HUES48 (cell line): ENCODE measurements around the gene DPM1.
"Not testable (repeated sequence)": the region's sequence is repeated elsewhere in the genome, so short reads cannot be mapped to it uniquely, and the experiment has no call there.

Source experiments
- H3K27ac ChIP-seq: one replicate; pipeline ENCODE4 v1.7.0; 2013; ENCODE audit warnings: low read depth, low read length, inconsistent platforms
- H3K27me3 ChIP-seq: 2 replicates; pipeline ENCODE4 v1.6.1; 2013; ENCODE audit warnings: mild to moderate bottlenecking, low read length; ENCODE audit not compliant: control insufficient read depth, insufficient read depth
- H3K36me3 ChIP-seq: 2 replicates; pipeline ENCODE4 v1.6.1; 2013; ENCODE audit warnings: low read length; ENCODE audit not compliant: control insufficient read depth, insufficient read depth
- H3K4me1 ChIP-seq: 2 replicates; pipeline ENCODE4 v1.6.1; 2013; ENCODE audit warnings: mild to moderate bottlenecking, low read length; ENCODE audit not compliant: control insufficient read depth, insufficient read depth
- H3K4me3 ChIP-seq: 2 replicates; pipeline ENCODE4 v1.5.1; 2013; ENCODE audit warnings: mild to moderate bottlenecking, low read depth, low read length
- H3K9ac ChIP-seq: 2 replicates; pipeline ENCODE4 v1.6.1; 2013; ENCODE audit warnings: mild to moderate bottlenecking, low read depth, low read length, moderate library complexity
- H3K9me3 ChIP-seq: 2 replicates; pipeline ENCODE4 v1.6.1; 2013; ENCODE audit warnings: low read length; ENCODE audit not compliant: control insufficient read depth, insufficient read depth

The DPM1 gene

DNA sequence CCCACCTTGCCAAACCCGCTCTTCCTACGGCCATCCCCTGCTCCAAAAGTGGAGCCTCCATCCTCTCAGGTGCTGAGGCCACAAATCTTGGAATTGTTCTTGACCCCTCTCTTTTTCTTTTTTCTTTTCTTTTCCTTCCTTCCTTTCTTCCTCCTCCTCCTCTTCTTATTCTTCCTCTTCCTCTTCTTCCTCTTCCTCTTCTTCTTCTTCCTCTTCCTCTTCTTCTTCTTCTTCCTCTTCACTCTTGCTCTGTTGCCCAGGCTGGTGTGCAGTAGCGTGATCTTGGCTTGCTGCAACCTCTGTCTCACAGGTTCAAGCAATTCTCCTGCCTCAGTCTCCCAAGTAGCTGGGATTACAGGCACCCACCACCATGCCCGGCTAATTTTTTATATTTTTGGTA, 20.2 kb upstream of the DPM1 start:
- H3K4me3 ChIP-seq, H3K9me3 ChIP-seq, H3K9ac ChIP-seq, H3K4me1 ChIP-seq, H3K27me3 ChIP-seq, H3K27ac ChIP-seq, H3K36me3 ChIP-seq: not testable (repeated sequence)

DNA sequence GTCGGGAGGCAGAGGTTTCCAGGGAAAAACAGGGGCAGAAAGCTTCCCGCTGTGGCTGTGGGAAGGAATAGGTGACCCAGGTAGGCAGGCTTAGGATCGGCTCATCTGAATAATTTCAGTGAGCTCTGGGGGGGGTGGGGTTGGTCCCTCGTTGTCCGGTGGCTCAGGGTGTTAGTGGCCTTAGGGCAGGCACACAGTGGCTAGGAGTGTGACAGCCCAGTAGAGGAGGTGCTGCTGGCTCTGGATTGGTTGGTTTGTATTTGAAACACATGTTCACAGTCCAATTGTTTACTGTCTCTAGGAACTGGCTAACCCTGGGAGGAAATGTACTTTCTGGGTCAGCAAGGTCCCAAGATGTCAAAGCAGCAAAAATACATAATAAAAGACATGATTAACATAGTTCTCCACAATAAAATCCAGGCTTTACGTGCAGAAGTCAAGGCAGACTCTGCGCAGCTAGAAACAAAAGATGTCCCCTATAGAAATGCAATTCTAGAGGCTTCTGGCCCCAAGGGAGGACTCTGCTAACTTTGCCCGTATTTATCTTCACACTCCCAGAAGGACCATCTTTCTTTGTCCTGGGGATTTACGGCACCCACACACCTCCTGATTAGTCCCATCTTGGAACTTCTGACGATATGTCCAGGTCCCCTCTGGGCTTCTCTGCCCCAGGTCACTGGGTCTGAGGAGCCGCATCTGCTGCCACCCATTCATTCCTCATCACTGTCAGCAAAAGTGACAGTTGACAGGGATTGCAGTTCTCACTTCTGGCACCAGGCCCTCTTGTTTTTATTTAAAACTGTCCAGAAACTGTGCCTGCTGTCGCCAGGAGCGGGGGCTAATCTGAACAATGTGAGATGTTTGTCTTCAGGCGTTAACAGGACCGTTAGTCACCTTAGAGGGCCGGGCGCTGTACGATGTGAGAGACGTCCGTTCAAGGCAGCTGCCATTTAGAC, 19.0 kb upstream of the DPM1 start:
- Histone ChIP-seq H3K27ac (no peak overlapping the region), H3K9me3 (no peaks in the 10 kb centered on the region), H3K4me1 (no peaks in the 10 kb centered on the region), H3K9ac (no peak overlapping the region), H3K27me3 (no peaks in the 10 kb centered on the region), H3K36me3 (no peaks in the 10 kb centered on the region), H3K4me3 (no peak overlapping the region)

DNA sequence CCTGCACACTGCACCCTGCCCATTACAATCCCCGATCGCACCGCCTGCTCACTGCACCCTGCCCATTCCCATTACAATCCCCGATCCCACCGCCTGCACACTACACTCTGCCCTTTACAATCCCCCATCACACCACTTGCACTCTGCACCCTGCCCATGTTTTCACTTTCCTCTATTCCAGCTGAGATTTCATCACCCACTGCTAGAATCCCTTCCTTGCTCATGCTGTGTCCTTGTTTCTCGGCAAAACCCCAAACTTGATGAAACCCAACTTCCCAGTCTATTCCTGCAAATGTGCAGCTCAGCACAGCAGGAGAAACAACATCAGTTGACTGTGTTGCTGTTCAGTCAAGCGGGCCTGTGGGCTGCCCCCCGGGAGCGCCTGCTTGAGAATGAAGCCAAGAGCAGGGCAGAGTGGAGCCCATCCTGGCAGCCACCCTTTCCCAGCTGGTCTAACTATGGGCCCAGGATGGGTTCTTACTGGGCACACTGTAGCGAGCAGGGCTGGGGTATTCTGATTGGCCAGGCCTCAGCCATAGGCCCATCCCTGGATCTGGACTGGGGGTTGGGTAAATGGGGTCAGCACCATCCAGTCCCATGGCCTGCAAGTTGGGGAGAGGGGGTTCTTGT, 17.5 kb upstream of the DPM1 start:
- H3K27ac ChIP-seq: no peak overlapping the region
- H3K4me1 ChIP-seq: no peaks in the 10 kb centered on the region
- no peaks in the 10 kb centered on the region for H3K36me3 ChIP-seq
- H3K9ac ChIP-seq: no peak overlapping the region
- H3K4me3 ChIP-seq: no peak overlapping the region
- H3K27me3 ChIP-seq: no peaks in the 10 kb centered on the region
- no peaks in the 10 kb centered on the region for H3K9me3 ChIP-seq

DNA sequence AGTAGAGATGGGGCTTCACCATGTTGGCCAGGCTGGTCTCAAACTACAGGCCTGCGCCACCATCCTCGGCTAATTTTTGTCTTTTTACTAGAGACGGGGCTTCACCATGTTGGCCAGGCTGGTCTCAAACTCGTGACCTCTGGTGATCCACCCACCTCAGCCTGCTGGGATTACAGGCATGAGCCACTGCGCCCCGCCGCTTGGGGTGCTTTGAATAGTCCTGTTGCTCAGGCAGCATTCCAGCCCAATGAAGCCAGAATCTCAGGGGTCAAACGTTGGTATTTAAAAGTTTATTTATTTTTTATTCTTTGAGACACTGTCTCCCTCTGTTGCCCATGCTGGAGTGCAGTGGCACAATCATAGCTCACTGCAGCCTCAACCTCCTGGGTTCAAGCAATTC, 11.6 kb upstream of the DPM1 start:
- Histone ChIP-seq H3K27me3 (no peaks in the 10 kb centered on the region), H3K36me3 (no peaks in the 10 kb centered on the region), H3K4me3 (no peak overlapping the region), H3K27ac (no peak overlapping the region), H3K4me1 (0 out of 2 replicates have a peak, but pooled peaks cover 5% of the 10 kb centered on the region), H3K9me3 (no peaks in the 10 kb centered on the region), H3K9ac (no peak overlapping the region)

DNA sequence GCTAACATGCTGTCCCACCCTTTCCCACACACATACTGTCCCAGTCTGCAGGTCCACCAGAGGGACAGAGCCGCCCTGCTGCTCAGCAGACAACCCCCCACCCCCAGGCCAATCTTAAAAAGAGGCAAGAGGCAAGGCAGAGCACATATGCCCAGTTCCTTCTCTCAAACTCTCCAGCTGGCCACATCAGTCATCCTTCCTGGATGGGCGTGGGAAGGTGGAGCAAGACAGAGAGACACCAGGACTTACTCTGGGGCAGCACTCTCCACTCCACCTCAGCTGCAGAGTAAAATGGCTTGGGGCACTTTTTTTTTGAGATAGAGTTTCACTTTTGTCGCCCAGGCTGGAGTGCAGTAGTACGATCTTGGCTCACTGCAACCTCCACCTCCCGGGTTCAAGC, 11.1 kb upstream of the DPM1 start:
- Histone ChIP-seq H3K9ac (no peak overlapping the region), H3K9me3 (no peaks in the 10 kb centered on the region), H3K36me3 (no peaks in the 10 kb centered on the region), H3K4me1 (0 out of 2 replicates have a peak, but pooled peaks cover 5% of the 10 kb centered on the region), H3K27me3 (no peaks in the 10 kb centered on the region), H3K4me3 (no peak overlapping the region), H3K27ac (no peak overlapping the region)

DNA sequence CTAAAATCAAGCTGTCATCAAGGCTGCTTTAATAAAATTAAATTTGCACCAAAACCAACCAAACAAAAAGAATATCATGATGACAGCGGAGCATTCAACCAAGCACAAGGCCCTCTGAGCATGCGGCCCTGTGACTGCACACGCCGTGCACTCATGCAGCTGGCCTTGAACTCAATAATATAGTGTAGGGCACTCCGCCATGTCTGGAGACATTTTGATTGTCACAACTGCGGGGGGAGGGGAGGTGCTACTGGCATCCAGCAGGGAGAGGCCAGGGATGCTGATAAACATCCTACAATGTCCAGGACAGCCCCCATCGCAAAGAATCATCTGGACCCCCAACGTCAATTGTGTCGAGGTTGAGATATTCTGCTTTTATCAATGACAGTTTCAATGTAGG, 10.0 kb upstream of the DPM1 start:
- H3K9ac ChIP-seq: no peak overlapping the region
- H3K27ac ChIP-seq: no peak overlapping the region
- no peaks in the 10 kb centered on the region for H3K27me3 ChIP-seq
- H3K36me3 ChIP-seq: no peaks in the 10 kb centered on the region
- 0 out of 2 replicates have a peak, but pooled peaks cover 5% of the 10 kb centered on the region for H3K4me1 ChIP-seq
- no peaks in the 10 kb centered on the region for H3K9me3 ChIP-seq
- H3K4me3 ChIP-seq: no peak overlapping the region

DNA sequence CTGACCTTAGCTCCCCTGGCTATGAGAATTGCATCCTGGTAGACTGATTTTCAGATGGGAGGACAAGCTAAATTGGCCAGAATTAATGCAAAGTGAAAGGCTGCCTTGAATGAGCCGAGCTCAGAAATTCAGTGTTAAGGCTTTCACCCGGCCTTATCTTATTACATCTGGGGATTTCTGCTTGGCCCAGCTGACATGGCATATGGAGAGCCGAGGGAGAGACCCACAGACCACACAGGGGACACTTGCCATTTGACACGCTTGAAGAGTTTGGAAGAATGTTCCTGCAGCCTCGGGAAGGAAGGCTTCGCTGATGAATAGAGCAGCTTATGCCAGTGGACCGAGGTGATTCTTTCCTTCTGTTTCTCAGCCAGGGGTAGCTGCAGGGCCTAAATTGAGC, 9.3 kb upstream of the DPM1 start:
- H3K36me3 ChIP-seq: no peaks in the 10 kb centered on the region
- no peaks in the 10 kb centered on the region for H3K9me3 ChIP-seq
- 0 out of 2 replicates have a peak, but pooled peaks cover 5% of the 10 kb centered on the region for H3K4me1 ChIP-seq
- no peak overlapping the region for H3K9ac ChIP-seq
- H3K27me3 ChIP-seq: no peaks in the 10 kb centered on the region
- no peak overlapping the region for H3K4me3 ChIP-seq
- no peak overlapping the region for H3K27ac ChIP-seq

DNA sequence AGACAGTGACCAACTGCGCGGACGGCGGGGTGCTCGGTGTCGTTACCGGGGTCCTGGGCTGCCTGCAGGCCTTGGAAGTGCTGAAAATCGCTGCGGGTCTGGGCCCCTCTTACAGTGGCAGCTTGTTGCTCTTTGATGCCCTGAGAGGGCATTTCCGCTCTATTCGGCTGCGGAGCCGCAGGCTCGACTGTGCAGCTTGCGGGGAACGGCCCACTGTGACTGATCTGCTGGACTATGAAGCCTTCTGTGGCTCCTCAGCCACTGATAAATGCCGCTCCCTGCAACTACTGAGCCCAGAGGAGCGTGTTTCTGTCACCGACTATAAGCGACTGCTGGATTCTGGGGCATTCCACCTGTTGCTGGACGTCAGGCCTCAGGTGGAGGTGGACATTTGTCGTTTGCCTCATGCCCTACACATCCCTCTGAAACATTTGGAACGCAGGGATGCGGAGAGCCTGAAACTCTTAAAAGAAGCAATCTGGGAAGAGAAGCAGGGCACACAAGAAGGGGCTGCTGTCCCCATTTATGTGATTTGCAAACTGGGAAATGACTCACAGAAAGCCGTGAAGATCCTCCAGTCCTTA, 1.3 kb upstream of the DPM1 start:
- H3K4me1 ChIP-seq: peaks cover 9% of the 10 kb centered on the region
- peak overlapping the region; percentile 96 for H3K4me3 ChIP-seq
- peak overlapping the region; percentile 99; the same call in 1 of the 2 replicates for H3K9ac ChIP-seq
- H3K27me3 ChIP-seq: no peaks in the 10 kb centered on the region
- no peaks in the 10 kb centered on the region for H3K9me3 ChIP-seq
- H3K27ac ChIP-seq: no peak overlapping the region
- peaks cover 14% of the 10 kb centered on the region for H3K36me3 ChIP-seq

DNA sequence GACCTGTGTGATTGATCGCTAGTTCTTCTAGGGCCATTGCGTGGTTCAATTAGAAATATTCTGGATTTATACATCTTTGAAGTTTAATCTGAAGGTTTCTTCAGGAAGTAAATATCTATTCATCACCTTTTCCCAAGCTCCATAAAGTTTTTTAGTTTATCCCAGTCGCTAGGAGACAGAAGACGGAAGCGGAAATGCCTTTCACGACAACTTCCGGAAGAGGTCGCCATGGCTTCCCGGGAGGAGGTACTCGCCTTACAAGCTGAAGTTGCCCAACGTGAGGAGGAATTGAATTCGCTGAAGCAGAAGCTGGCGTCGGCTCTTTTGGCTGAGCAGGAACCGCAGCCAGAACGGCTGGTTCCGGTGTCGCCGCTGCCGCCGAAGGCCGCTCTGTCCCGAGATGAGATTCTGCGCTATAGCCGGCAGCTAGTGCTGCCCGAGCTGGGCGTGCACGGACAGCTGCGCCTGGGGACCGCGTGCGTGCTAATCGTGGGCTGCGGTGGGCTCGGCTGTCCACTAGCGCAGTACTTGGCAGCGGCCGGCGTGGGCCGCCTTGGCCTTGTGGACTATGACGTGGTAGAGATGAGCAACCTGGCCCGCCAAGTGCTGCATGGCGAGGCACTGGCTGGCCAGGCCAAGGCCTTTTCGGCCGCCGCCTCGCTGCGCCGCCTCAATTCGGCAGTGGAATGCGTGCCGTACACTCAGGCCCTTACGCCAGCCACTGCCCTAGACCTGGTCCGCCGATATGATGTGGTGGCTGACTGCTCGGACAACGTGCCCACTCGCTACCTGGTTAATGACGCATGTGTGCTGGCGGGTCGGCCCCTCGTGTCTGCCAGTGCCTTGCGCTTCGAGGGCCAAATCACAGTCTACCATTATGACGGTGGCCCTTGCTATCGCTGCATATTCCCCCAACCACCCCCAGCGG, 547 bp upstream of the DPM1 start, which contains the start of gene MOCS3:
MOCS3 (plus strand) TSS at position 204 of the 928 bp plus-strand sequence; CDS start at position 229, 25 bp downstream.
- Histone ChIP-seq H3K4me3 (peak within 1 kb of the TSS; percentile 96), H3K9ac (peak within 1 kb of the TSS; percentile 99), H3K4me1 (peaks cover 9% of the 10 kb centered on the region)

DNA sequence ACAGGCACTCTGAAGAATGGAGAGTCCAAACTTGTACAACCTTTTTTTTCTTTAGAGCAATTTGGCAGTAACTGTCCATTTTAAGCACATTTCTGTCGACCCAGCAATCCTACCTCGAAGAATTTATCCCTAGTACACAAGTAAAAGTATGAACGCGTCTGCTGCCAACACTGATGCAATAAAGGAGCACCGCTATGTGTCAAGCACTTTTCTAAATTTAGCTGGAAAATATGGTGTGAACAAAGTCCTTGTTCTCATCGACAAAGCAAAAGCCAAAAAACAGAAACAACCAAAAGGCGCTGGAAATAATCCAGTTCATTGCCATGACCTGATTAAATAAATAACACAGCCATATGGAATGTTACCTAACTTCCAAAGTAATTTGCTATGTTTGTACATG, 1.1 kb downstream of the DPM1 start:
- Histone ChIP-seq H3K27me3 (no peaks in the 10 kb centered on the region), H3K4me3 (peak overlapping the region; percentile 96), H3K4me1 (peaks cover 9% of the 10 kb centered on the region), H3K36me3 (peaks cover 37% of the 10 kb centered on the region), H3K27ac (peak overlapping the region; percentile 94), H3K9ac (peak overlapping the region; percentile 99), H3K9me3 (no peaks in the 10 kb centered on the region)

More for the DNA sequence above, 547 bp upstream of the DPM1 start, which contains the start of gene MOCS3:
- Histone ChIP-seq H3K27me3 (no peaks in the 10 kb centered on the region), H3K9me3 (no peaks in the 10 kb centered on the region), H3K27ac (peak within 1 kb of the TSS; percentile 94), H3K36me3 (peaks cover 22% of the 10 kb centered on the region)
